ENCODE measurements around the gene SP5. TPM values are rescaled to one million over a fixed set of nuclear protein-coding genes. Genes with fewer than 3 reads are reported as not detected.

SP5 gene
- total RNA-seq (2014; rRNA removed) (0.47 and 4.8 TPM in 2 replicates), Bru-seq, nascent RNA (percentile 32 among the genes with signal in this experiment), BruChase-seq, experiment 1, labeled RNA remaining after a 6-hour chase (percentile 33 among the genes with signal in this experiment), BruChase-seq, experiment 2, labeled RNA remaining after a 2-hour chase (percentile 32 among the genes with signal in this experiment)
- long read RNA-seq, partial matches to known transcripts, result 0 of 3 reads
- long read RNA-seq, other reads (novel, unspliced or antisense), result 2 of 3 reads

DNA sequence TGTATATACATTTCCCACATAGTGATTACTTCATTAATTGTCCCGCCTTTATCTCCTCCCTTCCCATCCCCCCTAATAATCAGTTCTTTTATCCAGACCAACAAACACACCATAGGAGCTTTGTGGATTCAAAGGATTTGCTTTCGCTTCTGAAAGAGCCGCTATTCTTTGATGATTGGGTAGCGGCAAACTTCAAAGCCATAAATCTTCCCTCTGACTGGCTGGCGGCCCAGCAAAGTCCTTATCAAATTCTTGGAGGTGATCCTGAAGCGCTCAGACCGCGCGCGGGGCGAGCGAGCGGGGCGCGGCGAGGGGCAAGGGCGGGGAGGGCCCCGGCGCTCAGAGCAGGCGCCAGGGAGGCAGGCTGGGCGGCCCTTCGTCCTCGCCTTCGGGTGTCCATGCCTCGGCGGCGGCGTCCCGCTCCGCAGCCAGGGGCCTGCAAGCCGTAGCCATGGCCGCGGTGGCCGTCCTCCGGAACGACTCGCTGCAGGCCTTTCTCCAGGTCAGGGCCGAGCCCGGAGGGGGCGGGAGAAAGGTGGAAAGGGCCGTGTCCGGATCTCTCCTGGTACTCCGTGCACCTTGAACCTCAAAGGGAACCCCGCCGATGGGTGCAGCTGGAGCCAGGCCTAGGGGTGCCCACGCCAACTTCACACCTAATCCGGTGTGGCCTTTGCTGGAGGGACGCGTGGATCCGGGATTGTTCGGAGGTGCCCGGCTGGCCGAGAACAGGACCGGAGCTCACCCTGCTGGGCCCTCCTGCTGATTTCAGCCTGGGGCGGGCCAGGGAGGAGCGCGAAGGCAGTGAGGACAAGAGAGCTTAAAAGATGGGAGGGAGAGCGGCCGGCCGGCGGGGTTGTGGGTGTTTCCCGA, at the start of gene SP5:
SP5 (plus strand) TSS at position 276 of the 870 bp plus-strand sequence; CDS start at position 452, 176 bp downstream.
- Histone ChIP-seq H3K4me2 (ENCODE audit: low read length) (peak within 1 kb of the TSS; percentile 98), H3K79me2 (ENCODE audit: low read length) (no peaks in the 10 kb centered on the region), H3K9me2 (replicated peaks; ENCODE audit: low read length) (no peaks in the 10 kb centered on the region), H3K36me3 (ENCODE audit: low read depth, low read length) (no peaks in the 10 kb centered on the region), H4K20me1 (ENCODE audit: low read length) (no peaks in the 10 kb centered on the region), H3K9ac (ENCODE audit: low read length) (peak within 1 kb of the TSS; percentile 22; the same call in 1 of the 2 replicates), H3K4me1 (ENCODE audit: insufficient read depth, low read length) (no peaks in the 10 kb centered on the region; the same call in 1 of the 2 replicates), H3K27me3 (ENCODE audit: low read length) (no peaks in the 10 kb centered on the region), H3F3A (ENCODE audit: low read length, unreplicated experiment) (no peaks in the 10 kb centered on the region), H3K9me3 (ENCODE audit: low read length) (no peaks in the 10 kb centered on the region), H3K4me3 (ENCODE audit: low read length) (peak within 1 kb of the TSS; percentile 74), H3K27ac (ENCODE audit: low read length) (no peak within 1 kb of the TSS), H2AFZ (ENCODE audit: low read length) (peak within 1 kb of the TSS; percentile 92)
- BruUV-seq (replicated peaks), result no TSS peak
- POLR2A ChIA-PET (ENCODE audit: unreplicated experiment), result interaction anchor here (0.6 to 1.1 kb wide), 2 partner anchors 24 to 933 kb away, joined by 3 to 11 read pairs; no protein-coding TSS in a partner anchor
- no peak for TF ChIP-seq EZH2 (IDR thresholded peaks at IDR 0.05; ENCODE audit: low read length, unreplicated experiment)
- TF ChIP-seq, protein P1, sequence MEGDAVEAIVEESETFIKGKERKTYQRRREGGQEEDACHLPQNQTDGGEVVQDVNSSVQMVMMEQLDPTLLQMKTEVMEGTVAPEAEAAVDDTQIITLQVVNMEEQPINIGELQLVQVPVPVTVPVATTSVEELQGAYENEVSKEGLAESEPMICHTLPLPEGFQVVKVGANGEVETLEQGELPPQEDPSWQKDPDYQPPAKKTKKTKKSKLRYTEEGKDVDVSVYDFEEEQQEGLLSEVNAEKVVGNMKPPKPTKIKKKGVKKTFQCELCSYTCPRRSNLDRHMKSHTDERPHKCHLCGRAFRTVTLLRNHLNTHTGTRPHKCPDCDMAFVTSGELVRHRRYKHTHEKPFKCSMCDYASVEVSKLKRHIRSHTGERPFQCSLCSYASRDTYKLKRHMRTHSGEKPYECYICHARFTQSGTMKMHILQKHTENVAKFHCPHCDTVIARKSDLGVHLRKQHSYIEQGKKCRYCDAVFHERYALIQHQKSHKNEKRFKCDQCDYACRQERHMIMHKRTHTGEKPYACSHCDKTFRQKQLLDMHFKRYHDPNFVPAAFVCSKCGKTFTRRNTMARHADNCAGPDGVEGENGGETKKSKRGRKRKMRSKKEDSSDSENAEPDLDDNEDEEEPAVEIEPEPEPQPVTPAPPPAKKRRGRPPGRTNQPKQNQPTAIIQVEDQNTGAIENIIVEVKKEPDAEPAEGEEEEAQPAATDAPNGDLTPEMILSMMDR (conservative IDR thresholded peaks at IDR 0.05; ENCODE audit: low read depth, low read length), result peak; percentile 35; the same call in 1 of the 2 replicates
- CTCF ChIA-PET, result interaction anchor here (0.6 to 0.8 kb wide), 2 partner anchors 55 to 292 kb away, joined by 3 read pairs; no protein-coding TSS in a partner anchor
- intact Hi-C loops (cut with micrococcal nuclease), result loop anchor here (2.0 to 10.0 kb wide), 2 partner anchors 24 to 310 kb away; no protein-coding TSS in a partner anchor
- peak; percentile 73 for ATAC-seq
- peak; percentile 65 for DNase-seq

DNA sequence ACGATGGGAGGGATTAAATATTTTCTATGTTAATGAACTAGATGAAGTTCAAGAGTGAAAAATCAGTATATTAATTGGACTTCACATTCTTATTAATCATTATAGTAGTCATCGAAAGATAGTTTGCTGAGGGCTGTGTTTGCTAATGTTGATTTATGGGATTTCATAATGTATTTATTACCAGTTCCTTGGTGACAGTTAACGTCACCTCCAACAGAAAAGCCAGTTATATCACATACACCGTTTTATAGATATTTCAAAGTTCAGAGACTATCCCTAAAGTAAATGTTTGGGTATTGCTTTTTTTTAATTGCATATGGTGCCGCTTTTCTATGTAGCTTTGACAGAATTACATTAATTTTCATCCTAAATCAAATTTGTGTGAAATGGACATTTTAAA, 49.4 kb upstream of the SP5 start:
- ATAC-seq (no peak), DNase-seq (no peak)
- Histone ChIP-seq H3K36me3 (ENCODE audit: low read depth, low read length) (no peaks in the 10 kb centered on the region), H4K20me1 (ENCODE audit: low read length) (no peaks in the 10 kb centered on the region), H3K9me3 (ENCODE audit: low read length) (no peaks in the 10 kb centered on the region), H2AFZ (ENCODE audit: low read length) (0 out of 2 replicates have a peak overlapping the region, but pooled peaks have one; percentile 27), H3K9ac (ENCODE audit: low read length) (no peak overlapping the region), H3K27me3 (ENCODE audit: low read length) (no peaks in the 10 kb centered on the region), H3K27ac (ENCODE audit: low read length) (no peak overlapping the region), H3K9me2 (replicated peaks; ENCODE audit: low read length) (no peaks in the 10 kb centered on the region), H3K4me1 (ENCODE audit: insufficient read depth, low read length) (peaks cover 7% of the 10 kb centered on the region; the same call in 1 of the 2 replicates), H3K4me2 (ENCODE audit: low read length) (no peak overlapping the region), H3K4me3 (ENCODE audit: low read length) (no peak overlapping the region), H3F3A (ENCODE audit: low read length, unreplicated experiment) (no peaks in the 10 kb centered on the region), H3K79me2 (ENCODE audit: low read length) (no peaks in the 10 kb centered on the region)
- CTCF ChIA-PET, result no interaction called here
- intact Hi-C loops (cut with micrococcal nuclease), result no loop called here
- no TSS peak for BruUV-seq (replicated peaks)
- no peak for TF ChIP-seq EZH2phosphoT487 (IDR thresholded peaks at IDR 0.05; ENCODE audit: borderline replicate concordance, low read length)
- TF ChIP-seq EZH2 (IDR thresholded peaks at IDR 0.05; ENCODE audit: low read length, unreplicated experiment), result no peak
- TF ChIP-seq, protein P1 (conservative IDR thresholded peaks at IDR 0.05; ENCODE audit: low read depth, low read length), result no peak
- POLR2A ChIA-PET (ENCODE audit: unreplicated experiment), result no interaction called here
